A549 (cell line): Measurements from ENCODE around the gene CDKN1C. TPM values are rescaled to one million over a fixed set of nuclear protein-coding genes. Genes with fewer than 3 reads are reported as not detected.
"Not testable (repeated sequence)": the region's sequence is repeated elsewhere in the genome, so short reads cannot be mapped to it uniquely, and the experiment has no call there.

Source experiments
- ATAC-seq, 2 experiments: fragments of 200-7000 bp in 1 of 2; fragments of >200 bp in 1 of 2; cut with Nextera tagmentation in 1 of 2; cut with Tn5 transposase in 1 of 2; 3 replicates each; pipeline versions ENCODE4 v1.8.0 to v1.9.1; 2018 to 2020; ENCODE audit warnings: mild to moderate bottlenecking in 1 of 2, moderate library complexity in 1 of 2
- CTCF ChIA-PET: fragments of 300-600 bp; sonication (Branson Sonifier 250); formaldehyde crosslinking; extraction: SDS; loops from one replicate; lab custom pipeline; 2021; ENCODE audit warnings: antibody characterized with exemption, inconsistent platforms; lab: Yijun Ruan, JAX
- POLR2A ChIA-PET: fragments of 350-600 bp; formaldehyde crosslinking; extraction: SDS; loops from one replicate; lab custom pipeline; 2021; ENCODE audit warnings: antibody characterized with exemption, inconsistent platforms; lab: Yijun Ruan, JAX
- DNase-seq, 2 experiments: peaks; one replicate each; pipeline versions ENCODE4 v3.0.0 to v3.0.0-alpha.2; 2011 to 2016; ENCODE audit warnings: low read depth in 1 of 2, low spot score in 1 of 2
- FAIRE-seq: peaks from 2 replicates; lab custom pipeline; 2011; peaks lifted over from hg19 to GRCh38; lab: Jason Lieb, UNC
- H3K27ac ChIP-seq, 2 experiments: fragments of >200 bp; sonication (Bioruptor Twin); formaldehyde crosslinking; 3 replicates each; pipeline ENCODE4 v1.5.1; 2016 to 2017
- H3K4me1 ChIP-seq: fragments of >200 bp; sonication (Bioruptor Twin); formaldehyde crosslinking; 3 replicates; pipeline ENCODE4 v1.6.1; 2016
- H3K4me2 ChIP-seq: fragments of >200 bp; sonication (Bioruptor Twin); formaldehyde crosslinking; 3 replicates; pipeline ENCODE4 v1.6.1; 2016
- H3K4me3 ChIP-seq: fragments of >200 bp; sonication (Bioruptor Twin); formaldehyde crosslinking; 3 replicates; pipeline ENCODE4 v1.5.1; 2016
- H3K9me3 ChIP-seq: fragments of >200 bp; sonication (Bioruptor Twin); formaldehyde crosslinking; 3 replicates; pipeline ENCODE4 v1.6.1; 2016
- CBX2 ChIP-seq: fragments of 200-600 bp; sonication (generic); IDR thresholded peaks from 2 replicates; pipeline ENCODE4 v1.6.1; 2016; ENCODE audit warnings: low read depth, mild to moderate bottlenecking, borderline replicate concordance
- CBX8 ChIP-seq: fragments of 200-600 bp; sonication (generic); IDR thresholded peaks from 2 replicates; pipeline ENCODE4 v1.6.1; 2016
- CEBPB ChIP-seq, 2 experiments: fragments of >200 bp in 1 of 2; sonication (Bioruptor Twin) in 1 of 2; formaldehyde crosslinking in 1 of 2; IDR thresholded peaks; 2 replicates each; pipeline ENCODE4 v1.6.1; 2012 to 2016
- CTCF ChIP-seq: fragments of >200 bp; sonication (Bioruptor Twin); formaldehyde crosslinking; IDR thresholded peaks from 3 replicates; pipeline ENCODE4 v1.5.1; 2016
- EHMT2 ChIP-seq: fragments of 200-600 bp; sonication (generic); IDR thresholded peaks from 2 replicates; pipeline ENCODE4 v1.6.1; 2016; ENCODE audit warnings: antibody characterized with exemption, low read depth, mild to moderate bottlenecking, moderate library complexity
- ELK1 ChIP-seq: fragments of 150-350 bp; IDR thresholded peaks from 2 replicates; pipeline ENCODE4 v1.6.1; 2014; ENCODE audit warnings: low read depth, mild to moderate bottlenecking, low read length
- FOSB ChIP-seq: fragments of 250-450 bp; sonication (Bioruptor Pico); IDR thresholded peaks from 2 replicates; pipeline ENCODE4 v1.5.0; 2020; ENCODE audit warnings: mild to moderate bottlenecking, moderate library complexity
- HDAC2 ChIP-seq: fragments of 200-600 bp; sonication (generic); IDR thresholded peaks from 2 replicates; pipeline ENCODE4 v1.6.1; 2016
- JUN ChIP-seq, 2 experiments: fragments of >200 bp; sonication (Bioruptor Twin); formaldehyde crosslinking; IDR thresholded peaks; 2 replicates in 1 of 2; 3 replicates in 1 of 2; pipeline ENCODE4 v1.6.1; 2016 to 2017
- JUNB ChIP-seq: fragments of >200 bp; sonication (Bioruptor Twin); formaldehyde crosslinking; IDR thresholded peaks from 2 replicates; pipeline ENCODE4 v1.6.1; 2016
- KDM1A ChIP-seq: fragments of 200-600 bp; sonication (generic); IDR thresholded peaks from 2 replicates; pipeline ENCODE4 v1.6.1; 2016; ENCODE audit warnings: low read depth, mild to moderate bottlenecking
- MAFK ChIP-seq: fragments of 450-650 bp; IDR thresholded peaks from 2 replicates; pipeline ENCODE4 v1.6.1; 2014; ENCODE audit not compliant: partially characterized antibody
- MYC ChIP-seq: IDR thresholded peaks from 2 replicates; pipeline ENCODE4 v1.6.1; 2012; ENCODE audit warnings: mild to moderate bottlenecking, inconsistent platforms, low read length, improper control_type of control experiment, borderline replicate concordance
- PBX3 ChIP-seq: IDR thresholded peaks from 2 replicates; pipeline ENCODE4 v1.6.1; 2012
- RAD21 ChIP-seq, 2 experiments: fragments of >200 bp in 1 of 2; sonication (Bioruptor Twin) in 1 of 2; formaldehyde crosslinking in 1 of 2; IDR thresholded peaks in 1 of 2; conservative IDR thresholded peaks in 1 of 2; 2 replicates in 1 of 2; 3 replicates in 1 of 2; pipeline ENCODE4 v1.6.1; 2012 to 2018; ENCODE audit warnings: inconsistent platforms in 1 of 2
- RARB ChIP-seq: fragments of 250-450 bp; sonication (Bioruptor Pico); IDR thresholded peaks from 2 replicates; pipeline ENCODE4 v1.8.0; 2021; ENCODE audit warnings: mild to moderate bottlenecking, moderate library complexity
- REST ChIP-seq: fragments of 200-600 bp; sonication (generic); IDR thresholded peaks from 2 replicates; pipeline ENCODE4 v1.6.1; 2016; ENCODE audit warnings: antibody characterized with exemption, mild to moderate bottlenecking, moderate library complexity
- SMC3 ChIP-seq: fragments of >200 bp; sonication (Bioruptor Twin); formaldehyde crosslinking; IDR thresholded peaks from 3 replicates; pipeline ENCODE4 v1.6.1; 2018; ENCODE audit warnings: inconsistent platforms
- TFCP2L1 ChIP-seq: fragments of 250-450 bp; sonication (Bioruptor Pico); IDR thresholded peaks from 2 replicates; pipeline ENCODE4 v1.5.0; 2021; ENCODE audit warnings: mild to moderate bottlenecking
- ZFP36 ChIP-seq: fragments of 450-650 bp; IDR thresholded peaks from 2 replicates; pipeline ENCODE4 v1.6.1; 2014; ENCODE audit warnings: borderline replicate concordance; ENCODE audit not compliant: partially characterized antibody
- WGBS: methylation state at CpG from one replicate; pipeline ENCODE4 v1.1.6; 2017; ENCODE audit errors: missing lambda C conversion rate; 5-methylcytosine and 5-hydroxymethylcytosine counted together
- polyA plus RNA-seq, 4 experiments: library from polyadenylated mRNA; depleted of rRNA in 3 of 4; stranded (reverse); fragments of >200 nt; fragmentation: RNase III in 1 of 4; extraction: RNeasy Plus Mini Kit Qiagen cat#74134 plus additional on column Dnase treatment in 1 of 4; gene quantifications; 2 replicates in 3 of 4; 3 replicates in 1 of 4; pipeline ENCODE4 v1.2.3, GENCODE V29; 2011 to 2017
- TF ChIP-seq, protein P1 (sequence below): fragments of 250-450 bp; sonication (Bioruptor Pico); IDR thresholded peaks from 2 replicates; pipeline ENCODE4 v1.5.0; 2021; ENCODE audit warnings: mild to moderate bottlenecking, moderate library complexity, borderline replicate concordance

Gene CDKN1C
- polyA plus RNA-seq, 2 of the 4 experiments (the other 2 are of a cell fraction), result 0.30 to 0.41 TPM

DNA sequence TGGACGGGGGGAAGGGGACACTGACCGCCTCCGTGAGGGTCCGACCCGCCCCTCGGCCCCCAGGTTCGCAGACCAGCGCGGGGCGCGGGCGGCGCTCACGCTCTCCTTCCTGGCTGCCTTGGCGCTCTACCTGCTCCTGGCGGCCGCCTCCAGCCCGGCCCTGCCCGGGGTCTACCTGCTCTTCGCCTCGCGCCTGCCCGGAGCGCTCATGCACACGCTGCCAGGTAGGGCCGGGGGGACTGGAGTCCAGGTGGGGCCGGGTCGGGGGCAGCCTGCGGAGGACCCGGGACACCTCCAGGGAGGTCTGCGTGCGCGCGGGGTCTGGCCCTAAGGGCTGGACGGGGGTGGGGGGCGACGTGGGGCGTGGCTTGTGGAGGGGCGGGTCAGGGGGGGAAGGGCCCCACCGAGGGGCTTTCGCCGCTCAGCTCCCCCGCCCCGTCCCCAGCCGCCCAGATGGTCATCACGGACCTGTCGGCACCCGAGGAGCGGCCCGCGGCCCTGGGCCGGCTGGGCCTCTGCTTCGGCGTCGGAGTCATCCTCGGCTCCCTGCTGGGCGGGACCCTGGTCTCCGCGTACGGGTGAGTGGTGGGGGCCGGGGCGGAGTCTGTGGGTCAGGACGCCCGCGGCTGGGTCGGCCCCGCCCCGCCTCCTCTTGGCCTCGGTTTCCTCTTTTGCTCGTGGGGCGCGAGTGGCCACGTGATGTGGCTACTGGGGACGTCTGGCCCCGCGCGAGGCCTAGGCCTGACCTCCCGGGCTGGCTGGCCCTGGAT, 23.7 kb upstream of the CDKN1C start:
- H3K9me3 ChIP-seq, result no peaks in the 10 kb centered on the region
- H3K4me1 ChIP-seq, result peaks cover 37% of the 10 kb centered on the region
- DNase-seq (no peak), FAIRE-seq (no peak), ATAC-seq (no peak)
- no peak overlapping the region for H3K4me3 ChIP-seq
- no peak overlapping the region for H3K27ac ChIP-seq
- 85% methylated on average over 15 of the region's 78 CpGs for WGBS
- no peak overlapping the region for H3K4me2 ChIP-seq
- CTCF ChIA-PET, result interaction anchor here (1.0 to 5.6 kb wide), 3 partner anchors 16 to 21 kb away, joined by 3 to 29 read pairs (median 4); partner anchors contain the start of gene PHLDA2
- TF ChIP-seq JUNB, result no peak
- no peak for TF ChIP-seq REST
- no peak for TF ChIP-seq HDAC2
- no peak for TF ChIP-seq CBX2
- no peak for TF ChIP-seq EHMT2
- TF ChIP-seq MAFK, result no peak
- TF ChIP-seq CEBPB (IDR thresholded peaks at IDR 0.05), result no peak
- no peak for TF ChIP-seq TFCP2L1 (CRISPR knock-in tag)
- POLR2A ChIA-PET, result no interaction called here

GRCh38 chr11:2908130-2908529, 22.6 kb upstream of the CDKN1C start:
- H3K27ac ChIP-seq, result no peak overlapping the region
- no peak overlapping the region for H3K4me3 ChIP-seq
- FAIRE-seq (no peak), ATAC-seq (no peak), DNase-seq (no peak)
- WGBS, result 94% methylated on average over 7 of the region's 14 CpGs
- H3K4me1 ChIP-seq, result peaks cover 38% of the 10 kb centered on the region
- ChIA-PET CTCF (interaction anchor here (1.0 kb wide), 1 partner anchor 20 kb away, joined by 3 read pairs; no protein-coding TSS in a partner anchor), POLR2A (no interaction called here)
- TF ChIP-seq PBX3 (no peak), CBX8 (no peak), FOSB (no peak), MYC (no peak), KDM1A (no peak), JUNB (no peak), ZFP36 (no peak), SMC3 (no peak), ELK1 (no peak), JUN (IDR thresholded peaks at IDR 0.05) (no peak), RAD21 (conservative IDR thresholded peaks at IDR 0.05 in 1 of 2, IDR thresholded peaks at IDR 0.05 in 1 of 2) (no peak), RARB (no peak), CTCF (no peak)
- TF ChIP-seq, protein P1, sequence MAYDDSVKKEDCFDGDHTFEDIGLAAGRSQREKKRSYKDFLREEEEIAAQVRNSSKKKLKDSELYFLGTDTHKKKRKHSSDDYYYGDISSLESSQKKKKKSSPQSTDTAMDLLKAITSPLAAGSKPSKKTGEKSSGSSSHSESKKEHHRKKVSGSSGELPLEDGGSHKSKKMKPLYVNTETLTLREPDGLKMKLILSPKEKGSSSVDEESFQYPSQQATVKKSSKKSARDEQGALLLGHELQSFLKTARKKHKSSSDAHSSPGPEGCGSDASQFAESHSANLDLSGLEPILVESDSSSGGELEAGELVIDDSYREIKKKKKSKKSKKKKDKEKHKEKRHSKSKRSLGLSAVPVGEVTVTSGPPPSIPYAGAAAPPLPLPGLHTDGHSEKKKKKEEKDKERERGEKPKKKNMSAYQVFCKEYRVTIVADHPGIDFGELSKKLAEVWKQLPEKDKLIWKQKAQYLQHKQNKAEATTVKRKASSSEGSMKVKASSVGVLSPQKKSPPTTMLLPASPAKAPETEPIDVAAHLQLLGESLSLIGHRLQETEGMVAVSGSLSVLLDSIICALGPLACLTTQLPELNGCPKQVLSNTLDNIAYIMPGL (CRISPR knock-in tag), result no peak
- no peak overlapping the region for H3K4me2 ChIP-seq
- no peaks in the 10 kb centered on the region for H3K9me3 ChIP-seq

DNA sequence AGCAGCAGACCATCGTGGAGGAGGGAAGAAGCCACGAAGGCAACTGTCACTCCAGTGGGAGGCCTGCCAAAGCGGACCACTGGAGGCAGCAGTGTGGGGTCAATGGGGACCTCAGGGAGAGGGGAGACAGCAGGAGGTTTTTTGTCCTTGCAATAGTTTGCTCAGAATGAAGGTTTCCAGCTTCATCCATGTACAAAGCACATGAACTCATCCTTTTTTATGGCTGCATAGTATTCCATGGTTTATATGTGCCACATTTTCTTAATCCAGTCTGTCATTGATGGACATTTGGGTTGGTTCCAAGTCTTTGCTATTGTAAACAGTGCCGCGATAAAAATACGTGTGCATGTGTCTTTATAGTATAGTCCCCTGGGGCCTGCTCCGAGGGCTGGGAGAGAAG, 19.7 kb upstream of the CDKN1C start:
- not testable (repeated sequence) for H3K4me3 ChIP-seq, H3K27ac ChIP-seq, DNase-seq, H3K4me2 ChIP-seq, ATAC-seq, FAIRE-seq, H3K9me3 ChIP-seq
- WGBS, result 95% methylated on average over 7 of the region's 7 CpGs
- peaks cover 22% of the 10 kb centered on the region for H3K4me1 ChIP-seq
- POLR2A ChIA-PET, result interaction anchor here (4.4 kb wide), 1 partner anchor 24 kb away, joined by 74 read pairs; the partner anchor contains the start of gene PHLDA2
- CTCF ChIA-PET, result interaction anchor here (0.7 to 7.3 kb wide), 5 partner anchors 14 to 373 kb away, joined by 3 to 90 read pairs (median 12); partner anchors contain the start of gene PHLDA2
